B cell (primary cell): ENCODE data around the gene GRID2.

Experiments used
- CTCF ChIP-seq: fragments of 200-600 bp; IDR thresholded peaks from one replicate; pipeline ENCODE4 v1.8.0; 2022; ENCODE audit warnings: antibody characterized with exemption, mild to moderate bottlenecking
- EZH2 ChIP-seq: IDR thresholded peaks from 2 replicates; pipeline ENCODE4 v1.6.1; 2012; ENCODE audit warnings: borderline replicate concordance, low read depth, mild to moderate bottlenecking, moderate library complexity, low read length; ENCODE audit not compliant: insufficient read depth, poor library complexity, severe bottlenecking

DNA sequence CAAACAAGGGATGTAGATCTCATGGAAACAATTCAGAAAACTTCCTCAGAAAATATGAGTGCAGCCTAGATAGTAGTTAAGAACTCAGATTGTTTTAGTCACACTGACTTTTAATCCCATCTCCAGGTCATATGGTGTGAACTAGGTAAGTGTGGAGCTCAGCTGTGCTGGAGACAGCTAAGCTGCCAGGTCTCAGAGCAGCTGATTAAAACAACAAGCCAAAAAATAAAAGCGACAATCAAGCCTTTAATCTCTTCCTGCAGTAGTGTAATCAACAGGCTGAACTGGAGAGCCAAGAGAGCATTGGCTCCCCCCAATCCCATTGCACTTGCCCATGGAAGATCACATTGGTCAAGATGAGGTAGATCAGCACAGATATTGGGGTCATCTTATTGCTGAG is 1426.5 kb downstream of the GRID2 start:
- TF ChIP-seq CTCF (no peak), EZH2 (no peak)
